ENCODE results near the gene TREML2. TPM values are rescaled to one million over a fixed set of nuclear protein-coding genes. Genes with fewer than 3 reads are reported as not detected.

TREML2 gene
- total and polyA plus RNA-seq, 3 donors from 2014 or later = 1.1 to 5.8 (median 1.8) TPM

GRCh38 chr6:41161851-41162552 is 38.9 kb downstream of the TREML2 start:
- Histone ChIP-seq H3K27ac (no peak overlapping the region), H3K4me1 (no peaks in the 10 kb centered on the region), H3K36me3 (ENCODE audit: low read depth, missing control alignments) (no peaks in the 10 kb centered on the region), H3K4me3 (no peak overlapping the region), H3K27me3 (no peaks in the 10 kb centered on the region), H3K9me3 (no peaks in the 10 kb centered on the region)
- intact Hi-C loops (cut with DNase I; ENCODE audit: low total_unique reads) = no loop called here
- TF ChIP-seq POLR2A (IDR thresholded peaks at IDR 0.05) = no peak
- TF ChIP-seq CTCF (IDR thresholded peaks at IDR 0.05) = no peak
- DNase-seq = no peak
- 75 to 79% methylated on average over 12 to 13 of the region's 13 CpGs for WGBS, 2 donors

- no peaks in the 10 kb centered on the region for H3K36me3 ChIP-seq (ENCODE audit: low read depth, missing control alignments)
Measured at GRCh38 chr6:41161380-41161779, 39.6 kb downstream of the TREML2 start.

GRCh38 chr6:41160933-41161332 is 40.0 kb downstream of the TREML2 start:
- Histone ChIP-seq H3K4me3 (no peak overlapping the region), H3K9me3 (no peaks in the 10 kb centered on the region), H3K27me3 (no peaks in the 10 kb centered on the region), H3K36me3 (ENCODE audit: low read depth, missing control alignments) (no peaks in the 10 kb centered on the region), H3K27ac (no peak overlapping the region), H3K4me1 (no peaks in the 10 kb centered on the region)
- intact Hi-C loops (cut with DNase I; ENCODE audit: low total_unique reads) = no loop called here
- DNase-seq = no peak
- TF ChIP-seq CTCF (IDR thresholded peaks at IDR 0.05) (no peak), POLR2A (IDR thresholded peaks at IDR 0.05) (no peak)
- 72 to 100% methylated on average over 1 to 3 of the region's 3 CpGs for WGBS, 2 donors

More at GRCh38 chr6:41161380-41161779, 39.6 kb downstream of the TREML2 start:
- no peaks in the 10 kb centered on the region for H3K27me3 ChIP-seq
- H3K4me3 ChIP-seq = no peak overlapping the region
- no peaks in the 10 kb centered on the region for H3K4me1 ChIP-seq
- H3K9me3 ChIP-seq = no peaks in the 10 kb centered on the region
- TF ChIP-seq CTCF (IDR thresholded peaks at IDR 0.05) (no peak), POLR2A (IDR thresholded peaks at IDR 0.05) (no peak)
- 90 to 97% methylated on average over 8 to 10 of the region's 10 CpGs for WGBS, 2 donors
- H3K27ac ChIP-seq = no peak overlapping the region
- no peak for DNase-seq
- intact Hi-C loops (cut with DNase I; ENCODE audit: low total_unique reads) = no loop called here

GRCh38 chr6:41159415-41160082 is 41.4 kb downstream of the TREML2 start:
- Histone ChIP-seq H3K9me3 (no peaks in the 10 kb centered on the region), H3K27ac (no peak overlapping the region), H3K4me1 (no peaks in the 10 kb centered on the region), H3K4me3 (no peak overlapping the region), H3K36me3 (ENCODE audit: low read depth, missing control alignments) (no peaks in the 10 kb centered on the region), H3K27me3 (no peaks in the 10 kb centered on the region)
- intact Hi-C loops (cut with DNase I; ENCODE audit: low total_unique reads) = no loop called here
- DNase-seq = no peak
- WGBS, 2 donors = 49 to 59% methylated on average over 7 to 12 of the region's 12 CpGs
- TF ChIP-seq CTCF (IDR thresholded peaks at IDR 0.05) = no peak
- no peak for TF ChIP-seq POLR2A (IDR thresholded peaks at IDR 0.05)
